Skeletal muscle tissue (tissue), 4 donors: ENCODE measurements around the gene TM9SF3. TPM values are rescaled to one million over a fixed set of nuclear protein-coding genes. Genes with fewer than 3 reads are reported as not detected.
A peak's percentile ranks its signal among the peaks of the same experiment; 100 is the strongest.
"Not testable (repeated sequence)": the region's sequence is repeated elsewhere in the genome, so short reads cannot be mapped to it uniquely, and the experiment has no call there.

Source experiments
- H3K27ac ChIP-seq: one replicate; pipeline ENCODE4 v1.7.0; 2013; ENCODE audit warnings: mild to moderate bottlenecking, low read depth, low read length, inconsistent platforms
- H3K27me3 ChIP-seq, 3 donors: one replicate each; pipeline ENCODE4 v1.7.0; 2013; ENCODE audit warnings: low read length in 3 of 3; ENCODE audit not compliant: control insufficient read depth in 3 of 3, insufficient read depth in 3 of 3
- H3K36me3 ChIP-seq, 3 donors: one replicate each; pipeline ENCODE4 v1.7.0; 2013; ENCODE audit warnings: low read length in 3 of 3; ENCODE audit not compliant: control insufficient read depth in 3 of 3, insufficient read depth in 3 of 3
- H3K4me1 ChIP-seq, 3 donors: one replicate each; pipeline ENCODE4 v1.7.0; 2013; ENCODE audit warnings: low read length in 3 of 3, mild to moderate bottlenecking in 3 of 3; ENCODE audit not compliant: control insufficient read depth in 3 of 3, insufficient read depth in 3 of 3
- H3K4me3 ChIP-seq, 3 donors: one replicate each; pipeline ENCODE4 v1.7.0; 2013; ENCODE audit warnings: low read length in 3 of 3
- H3K9ac ChIP-seq, 3 donors: one replicate each; pipeline ENCODE4 v1.7.0; 2013; ENCODE audit warnings: low read length in 3 of 3, mild to moderate bottlenecking in 3 of 3, moderate library complexity in 2 of 3, low read depth in 1 of 3
- H3K9me3 ChIP-seq, 3 donors: one replicate each; pipeline ENCODE4 v1.7.0; 2013; ENCODE audit warnings: low read length in 3 of 3; ENCODE audit not compliant: control insufficient read depth in 3 of 3
- total RNA-seq: library from RNA; depleted of rRNA; stranded (reverse); fragments of >200 nt; gene quantifications from one replicate; pipeline ENCODE4 v1.2.3, GENCODE V29; 2014
- donor health status: Osteomylitis.

TM9SF3 gene
- total RNA-seq, 1 donor from 2014 or later, result 70.5 TPM

DNA sequence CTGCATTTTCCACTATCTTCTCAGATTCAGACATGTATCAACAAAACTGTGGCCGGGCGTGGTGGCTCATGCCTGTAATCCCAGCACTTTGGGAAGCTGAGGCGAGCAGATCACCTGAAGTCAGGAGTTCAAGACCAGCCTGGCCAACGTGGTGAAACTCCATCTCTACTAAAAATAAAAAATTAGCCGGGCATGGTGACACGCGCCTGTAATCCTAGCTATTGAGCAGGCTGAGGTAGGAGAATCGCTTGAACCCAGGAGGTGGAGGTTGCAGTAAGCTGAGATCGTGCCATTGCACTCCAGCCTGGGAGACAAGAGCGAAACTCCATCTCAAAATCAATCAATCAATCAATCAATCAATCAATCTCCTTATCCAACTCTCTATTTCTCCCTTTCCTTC, 41.3 kb downstream of the TM9SF3 start:
- not testable (repeated sequence) for H3K9me3 ChIP-seq, H3K27me3 ChIP-seq, H3K4me3 ChIP-seq, H3K4me1 ChIP-seq, H3K27ac ChIP-seq, H3K9ac ChIP-seq
- peaks cover 6 to 34% (median 32%) of the 10 kb centered on the region in 3 donors for H3K36me3 ChIP-seq

DNA sequence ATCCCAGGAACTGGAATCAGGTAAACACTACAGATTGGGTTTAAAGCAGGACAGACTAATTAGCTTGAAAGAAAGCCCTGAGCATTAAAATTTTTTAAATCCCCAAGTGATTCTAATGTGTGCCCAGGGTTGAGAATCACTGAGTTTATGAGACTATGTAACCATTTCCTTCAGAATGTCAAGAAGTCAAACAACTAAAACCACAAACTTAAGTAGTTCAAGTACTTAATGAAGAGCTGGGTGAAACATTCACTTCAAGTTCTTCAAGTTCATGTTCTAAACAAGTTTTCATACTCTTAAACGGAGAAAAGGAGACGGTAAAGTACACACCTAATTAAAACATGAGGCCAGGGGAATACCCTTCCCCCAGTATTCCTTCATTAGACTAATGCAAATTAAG, 44.9 kb downstream of the TM9SF3 start:
- Histone ChIP-seq H3K36me3 (peaks cover 2 to 26% (median 14%) of the 10 kb centered on the region in 3 donors), H3K9ac (no peak overlapping the region), H3K27me3 (no peaks in the 10 kb centered on the region), H3K4me1 (peaks cover 5% of the 10 kb centered on the region in 3 donors), H3K27ac (no peak overlapping the region), H3K9me3 (no peaks in the 10 kb centered on the region), H3K4me3 (no peak overlapping the region)

GRCh38 chr10:96540240-96540639, 46.6 kb downstream of the TM9SF3 start:
- H3K4me3 ChIP-seq, result no peak overlapping the region
- no peak overlapping the region for H3K27ac ChIP-seq
- no peak overlapping the region for H3K9ac ChIP-seq
- no peaks in the 10 kb centered on the region for H3K4me1 ChIP-seq
- H3K27me3 ChIP-seq, result no peaks in the 10 kb centered on the region
- H3K9me3 ChIP-seq, result no peaks in the 10 kb centered on the region
- peaks cover 2 to 20% (median 14%) of the 10 kb centered on the region in 3 donors for H3K36me3 ChIP-seq

GRCh38 chr10:96538683-96539082, 48.1 kb downstream of the TM9SF3 start:
- H3K36me3 ChIP-seq, result peaks cover 2 to 17% (median 10%) of the 10 kb centered on the region in 3 donors
- no peak overlapping the region for H3K9ac ChIP-seq
- no peaks in the 10 kb centered on the region for H3K4me1 ChIP-seq

GRCh38 chr10:96536129-96536528, 50.7 kb downstream of the TM9SF3 start:
- Histone ChIP-seq H3K9me3 (no peaks in the 10 kb centered on the region), H3K4me3 (no peak overlapping the region), H3K36me3 (peaks cover 2 to 9% (median 2%) of the 10 kb centered on the region in 3 donors), H3K27me3 (no peaks in the 10 kb centered on the region), H3K27ac (no peak overlapping the region), H3K9ac (no peak overlapping the region), H3K4me1 (no peaks in the 10 kb centered on the region)

More at GRCh38 chr10:96538683-96539082, 48.1 kb downstream of the TM9SF3 start:
- Histone ChIP-seq H3K9me3 (no peaks in the 10 kb centered on the region), H3K27me3 (no peaks in the 10 kb centered on the region), H3K27ac (no peak overlapping the region), H3K4me3 (no peak overlapping the region)

DNA sequence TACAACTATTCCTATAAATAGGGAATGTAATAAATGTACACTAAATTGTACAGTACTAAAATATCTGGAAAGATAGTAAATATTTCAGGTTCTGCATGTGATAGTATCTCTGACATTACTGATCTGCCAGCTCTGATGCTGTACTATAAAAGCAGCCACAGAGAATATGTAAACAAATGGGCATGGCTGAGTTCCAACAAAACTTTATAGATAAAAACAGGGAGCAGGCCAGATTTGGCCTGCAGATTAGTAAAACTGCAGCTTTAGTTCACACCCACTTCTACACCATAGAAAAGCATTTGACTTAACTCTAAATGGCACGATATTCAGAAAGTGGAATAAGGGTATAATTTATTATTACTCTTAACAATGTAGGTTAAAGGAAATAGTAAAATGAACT, 54.3 kb downstream of the TM9SF3 start:
- Histone ChIP-seq H3K4me3 (no peak overlapping the region), H3K4me1 (no peaks in the 10 kb centered on the region), H3K36me3 (peaks cover 0 to 12% (median 10%) of the 10 kb centered on the region in 3 donors)

DNA sequence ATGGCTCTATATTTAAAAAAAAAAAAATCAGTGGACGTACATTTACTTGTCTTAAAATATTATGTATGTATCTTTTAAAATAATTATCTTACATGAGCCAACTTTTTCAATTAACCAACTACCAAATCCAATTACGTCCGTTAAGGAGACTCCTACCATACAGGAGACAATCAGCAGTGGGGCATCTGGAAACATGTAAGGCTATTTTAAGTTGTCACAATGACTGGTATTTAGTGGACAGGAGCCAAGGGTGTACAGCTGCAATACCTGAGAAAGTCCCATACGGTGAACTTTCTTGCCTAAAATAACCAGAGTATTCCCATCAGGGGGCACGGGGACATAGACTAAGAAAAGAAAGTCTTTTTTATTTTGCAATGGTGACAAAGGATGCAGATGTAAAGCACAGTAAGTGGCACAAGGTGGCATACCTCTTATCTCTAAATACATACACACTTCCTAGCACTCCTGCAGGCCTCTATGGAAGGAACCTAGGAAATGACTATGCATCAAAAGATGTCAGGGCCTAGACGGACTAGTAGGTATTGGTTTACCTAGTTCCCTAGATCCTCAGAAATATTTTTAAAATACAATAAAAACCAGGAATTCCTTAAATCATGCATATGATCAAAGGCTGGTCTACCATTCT, 57.1 kb downstream of the TM9SF3 start:
- Histone ChIP-seq H3K27ac (no peak overlapping the region), H3K9me3 (no peaks in the 10 kb centered on the region), H3K36me3 (peaks cover 11 to 27% (median 23%) of the 10 kb centered on the region in 3 donors), H3K4me1 (no peaks in the 10 kb centered on the region), H3K4me3 (no peak overlapping the region), H3K27me3 (no peaks in the 10 kb centered on the region), H3K9ac (no peak overlapping the region)

More for the DNA sequence above, 54.3 kb downstream of the TM9SF3 start:
- Histone ChIP-seq H3K27ac (no peak overlapping the region), H3K9me3 (no peaks in the 10 kb centered on the region), H3K27me3 (no peaks in the 10 kb centered on the region), H3K9ac (no peak overlapping the region)

DNA sequence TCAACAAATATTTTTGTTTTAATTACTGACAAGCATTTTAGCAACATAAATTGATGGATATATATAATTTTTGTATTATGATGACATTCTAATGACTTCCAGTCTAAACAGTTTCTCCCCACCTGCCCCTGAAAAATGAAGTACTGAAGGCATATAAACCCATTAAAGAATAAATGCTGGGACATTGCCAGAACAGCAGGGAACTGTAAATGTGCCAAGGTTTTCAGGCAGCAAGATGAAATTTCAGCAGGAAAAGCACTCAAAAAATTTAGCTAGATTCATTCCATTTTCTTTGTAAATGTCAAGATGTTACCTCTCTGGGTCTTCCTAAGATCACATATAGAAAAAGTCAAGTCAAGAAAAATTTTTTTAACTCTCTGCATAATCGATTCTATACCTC, 62.1 kb downstream of the TM9SF3 start:
- H3K27me3 ChIP-seq, result no peaks in the 10 kb centered on the region
- no peak overlapping the region for H3K4me3 ChIP-seq
- no peaks in the 10 kb centered on the region for H3K9me3 ChIP-seq
- H3K27ac ChIP-seq, result no peak overlapping the region
- H3K36me3 ChIP-seq, result peaks cover 15 to 39% (median 29%) of the 10 kb centered on the region in 3 donors
- H3K9ac ChIP-seq, result no peak overlapping the region
- no peaks in the 10 kb centered on the region for H3K4me1 ChIP-seq

GRCh38 chr10:96517284-96517683, 69.5 kb downstream of the TM9SF3 start:
- Histone ChIP-seq H3K27ac (no peak overlapping the region), H3K4me1 (peaks cover 17 to 32% (median 25%) of the 10 kb centered on the region in 3 donors)

DNA sequence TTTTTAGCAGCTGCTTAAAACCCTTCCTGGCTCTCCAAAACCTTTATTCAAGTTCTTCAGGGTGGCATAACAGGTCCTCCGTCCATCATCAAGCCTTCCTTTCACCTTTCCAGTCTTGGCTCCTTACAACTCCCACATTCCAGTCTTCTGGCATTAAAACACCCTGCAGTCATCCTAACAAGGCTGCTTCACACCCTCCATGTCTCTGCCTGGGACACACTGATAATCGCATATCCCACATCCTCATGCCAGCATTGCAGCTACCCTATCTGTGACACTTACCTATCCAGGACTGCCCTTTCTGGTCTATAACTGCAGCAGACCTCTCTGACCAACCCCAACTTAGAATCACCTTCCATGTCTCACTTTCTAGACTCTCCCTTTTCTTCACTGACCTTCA, 70.5 kb downstream of the TM9SF3 start:
- peaks cover 0 to 4% (median 0%) of the 10 kb centered on the region in 3 donors for H3K27me3 ChIP-seq
- H3K4me3 ChIP-seq, result peak overlapping the region in 2 of 3 donors; percentile 3 to 12

More at GRCh38 chr10:96517284-96517683, 69.5 kb downstream of the TM9SF3 start:
- H3K36me3 ChIP-seq, result peaks cover 4 to 14% (median 10%) of the 10 kb centered on the region in 3 donors
- H3K9me3 ChIP-seq, result no peaks in the 10 kb centered on the region
- peaks cover 0 to 3% (median 0%) of the 10 kb centered on the region in 3 donors for H3K27me3 ChIP-seq
- H3K9ac ChIP-seq, result no peak overlapping the region
- no peak overlapping the region for H3K4me3 ChIP-seq

More for the DNA sequence above, 70.5 kb downstream of the TM9SF3 start:
- H3K4me1 ChIP-seq, result peaks cover 19 to 35% (median 27%) of the 10 kb centered on the region in 3 donors
- peaks cover 0 to 6% (median 5%) of the 10 kb centered on the region in 3 donors for H3K36me3 ChIP-seq
- H3K27ac ChIP-seq, result no peak overlapping the region
- no peaks in the 10 kb centered on the region for H3K9me3 ChIP-seq
- H3K9ac ChIP-seq, result no peak overlapping the region
